Endodermal cell (in vitro differentiated cells): ENCODE data around the gene DQX1. TPM values are rescaled to one million over a fixed set of nuclear protein-coding genes. Genes with fewer than 3 reads are reported as not detected.
"Not testable (repeated sequence)": the region's sequence is repeated elsewhere in the genome, so short reads cannot be mapped to it uniquely, and the experiment has no call there.

Source experiments
- DNase-seq: peaks from one replicate; pipeline ENCODE4 v3.0.0-alpha.2; 2017
- H3K27ac ChIP-seq: 2 replicates; pipeline ENCODE4 v1.5.1; 2013; ENCODE audit warnings: mild to moderate bottlenecking, low read depth, low read length, moderate library complexity
- H3K27me3 ChIP-seq: 2 replicates; pipeline ENCODE4 v1.6.1; 2013; ENCODE audit warnings: mild to moderate bottlenecking, low read length, moderate library complexity; ENCODE audit not compliant: insufficient read depth, control insufficient read depth, poor library complexity, severe bottlenecking
- H3K36me3 ChIP-seq: 2 replicates; pipeline ENCODE4 v1.7.0; 2013; ENCODE audit warnings: mild to moderate bottlenecking, low read length, moderate library complexity; ENCODE audit not compliant: control insufficient read depth, insufficient read depth
- H3K4me1 ChIP-seq: one replicate; pipeline ENCODE4 v1.7.0; 2013; ENCODE audit warnings: low read length; ENCODE audit not compliant: control insufficient read depth, insufficient read depth
- H3K4me3 ChIP-seq: 2 replicates; pipeline ENCODE4 v1.5.1; 2013; ENCODE audit warnings: mild to moderate bottlenecking, low read length, moderate library complexity
- H3K9ac ChIP-seq: 2 replicates; pipeline ENCODE4 v1.6.1; 2013; ENCODE audit warnings: mild to moderate bottlenecking, low read length, moderate library complexity; ENCODE audit not compliant: poor library complexity, severe bottlenecking; ENCODE audit errors: extremely low read depth
- H3K9me3 ChIP-seq: 2 replicates; pipeline ENCODE4 v1.6.1; 2013; ENCODE audit warnings: mild to moderate bottlenecking, low read length, moderate library complexity; ENCODE audit not compliant: control insufficient read depth
- H3K27ac Mint-ChIP-seq: 2 replicates; pipeline ENCODE4 v1.8.0; 2020; ENCODE audit warnings: mixed read lengths
- H3K27me3 Mint-ChIP-seq: 2 replicates; pipeline ENCODE4 v1.8.0; 2021; ENCODE audit warnings: mild to moderate bottlenecking, mixed read lengths; ENCODE audit not compliant: insufficient read depth
- H3K36me3 Mint-ChIP-seq: 2 replicates; pipeline ENCODE4 v1.8.0; 2020; ENCODE audit warnings: low read depth, mixed read lengths
- H3K4me1 Mint-ChIP-seq: 2 replicates; pipeline ENCODE4 v1.8.0; 2020; ENCODE audit warnings: mixed read lengths
- H3K4me3 Mint-ChIP-seq: 2 replicates; pipeline ENCODE4 v1.8.0; 2020; ENCODE audit warnings: mild to moderate bottlenecking, moderate library complexity, mixed read lengths
- H3K9me3 Mint-ChIP-seq: 2 replicates; pipeline ENCODE4 v1.8.0; 2020; ENCODE audit warnings: mild to moderate bottlenecking, mixed read lengths
- WGBS, 2 experiments: methylation state at CpG; one replicate each; pipeline versions ENCODE4 v1.1.5 to v1.1.7; 2013; ENCODE audit warnings: missing lambda C conversion rate in 2 of 2, mixed read lengths in 1 of 2; ENCODE audit not compliant: insufficient coverage in 1 of 2, insufficient read length in 1 of 2; 5-methylcytosine and 5-hydroxymethylcytosine counted together
- total RNA-seq, 2 donors: library from RNA; stranded (reverse); fragmentation: NEBNext Ultra II Directional in 1 of 2; extraction: Animal tissue kit (Norgen Biotek cat#: 25700) in 1 of 2; gene quantifications; 2 replicates in 1 of 2; 3 replicates in 1 of 2; pipeline ENCODE4 v1.2.1, GENCODE V29; 2021
- TF ChIP-seq, protein P1 (sequence below): fragments of 200-600 bp; sonication (generic); conservative IDR thresholded peaks from 2 replicates; pipeline ENCODE4 v1.5.0; 2021; ENCODE audit warnings: antibody characterized with exemption, mild to moderate bottlenecking

DQX1 gene
- total RNA-seq, 2 donors from 2014 or later: 0.93 to 1.1 TPM

DNA sequence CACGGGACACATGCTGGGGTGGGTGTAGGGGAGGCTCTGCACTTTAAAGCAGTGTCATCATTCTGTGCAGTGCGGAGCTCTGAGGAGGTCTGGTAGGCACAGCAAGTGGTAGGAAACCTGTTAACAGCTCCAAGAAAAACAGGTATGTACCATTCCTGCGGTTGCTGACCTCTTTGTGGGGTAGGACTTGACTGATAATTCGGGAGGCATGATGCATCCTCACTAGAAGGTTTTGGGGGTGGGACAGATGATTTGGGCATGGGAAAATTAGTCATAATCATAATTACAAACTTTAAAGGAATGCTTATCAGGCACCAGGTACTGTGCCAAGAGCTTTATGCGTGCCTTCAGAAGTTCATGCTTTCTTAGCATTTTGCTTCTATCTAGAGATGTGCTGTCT is 38.2 kb upstream of the DQX1 start:
- H3K27me3 Mint-ChIP-seq: peaks cover 29% of the 10 kb centered on the region
- no peak overlapping the region for H3K27ac Mint-ChIP-seq
- H3K4me1 Mint-ChIP-seq: peaks cover 9% of the 10 kb centered on the region
- H3K9ac ChIP-seq: no peak overlapping the region
- no peak overlapping the region for H3K4me3 ChIP-seq
- TF ChIP-seq, protein P1, sequence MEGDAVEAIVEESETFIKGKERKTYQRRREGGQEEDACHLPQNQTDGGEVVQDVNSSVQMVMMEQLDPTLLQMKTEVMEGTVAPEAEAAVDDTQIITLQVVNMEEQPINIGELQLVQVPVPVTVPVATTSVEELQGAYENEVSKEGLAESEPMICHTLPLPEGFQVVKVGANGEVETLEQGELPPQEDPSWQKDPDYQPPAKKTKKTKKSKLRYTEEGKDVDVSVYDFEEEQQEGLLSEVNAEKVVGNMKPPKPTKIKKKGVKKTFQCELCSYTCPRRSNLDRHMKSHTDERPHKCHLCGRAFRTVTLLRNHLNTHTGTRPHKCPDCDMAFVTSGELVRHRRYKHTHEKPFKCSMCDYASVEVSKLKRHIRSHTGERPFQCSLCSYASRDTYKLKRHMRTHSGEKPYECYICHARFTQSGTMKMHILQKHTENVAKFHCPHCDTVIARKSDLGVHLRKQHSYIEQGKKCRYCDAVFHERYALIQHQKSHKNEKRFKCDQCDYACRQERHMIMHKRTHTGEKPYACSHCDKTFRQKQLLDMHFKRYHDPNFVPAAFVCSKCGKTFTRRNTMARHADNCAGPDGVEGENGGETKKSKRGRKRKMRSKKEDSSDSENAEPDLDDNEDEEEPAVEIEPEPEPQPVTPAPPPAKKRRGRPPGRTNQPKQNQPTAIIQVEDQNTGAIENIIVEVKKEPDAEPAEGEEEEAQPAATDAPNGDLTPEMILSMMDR: no peak
- no peaks in the 10 kb centered on the region for H3K9me3 Mint-ChIP-seq
- H3K9me3 ChIP-seq: no peaks in the 10 kb centered on the region
- 85 to 87% methylated on average over 4 to 5 of the region's 5 CpGs for WGBS, 2 experiments
- no peaks in the 10 kb centered on the region for H3K36me3 ChIP-seq
- H3K27me3 ChIP-seq: peaks cover 35% of the 10 kb centered on the region
- DNase-seq: peak; percentile 32
- H3K36me3 Mint-ChIP-seq: no peaks in the 10 kb centered on the region
- H3K4me3 Mint-ChIP-seq: no peak overlapping the region
- no peak overlapping the region for H3K27ac ChIP-seq
- no peaks in the 10 kb centered on the region for H3K4me1 ChIP-seq

DNA sequence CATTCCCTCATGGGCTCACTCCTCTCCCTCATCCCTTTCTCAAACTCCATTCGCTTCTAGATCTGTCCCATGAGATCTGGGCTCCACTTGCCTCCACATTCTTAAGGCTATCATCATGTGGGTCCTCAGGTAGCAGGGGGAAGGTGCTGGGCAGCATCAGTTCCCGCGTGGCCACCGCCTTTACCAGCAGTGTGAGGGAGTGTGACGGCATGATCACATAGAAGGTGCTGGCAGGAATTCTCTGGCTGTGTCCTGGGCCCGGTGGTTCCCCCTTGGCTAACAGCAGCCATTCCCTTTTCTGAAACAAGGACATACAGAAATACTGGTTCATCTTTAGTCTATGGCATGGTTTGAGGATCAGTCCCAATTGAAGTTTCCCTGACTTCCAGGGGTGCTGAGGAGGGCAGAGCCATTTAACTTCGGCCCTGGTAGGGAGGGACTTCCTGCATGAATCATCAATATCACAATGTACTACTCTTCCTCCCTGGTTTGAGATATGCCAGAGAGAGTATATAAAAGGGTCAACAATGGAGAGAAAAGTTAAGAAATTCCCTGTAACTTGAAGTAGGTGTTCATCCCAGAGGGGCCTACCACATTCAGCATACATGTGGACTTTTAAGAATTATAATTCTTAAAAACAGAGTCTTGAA is 36.2 kb upstream of the DQX1 start:
- Mint-ChIP-seq H3K36me3 (no peaks in the 10 kb centered on the region), H3K4me1 (peaks cover 9% of the 10 kb centered on the region), H3K27ac (no peak overlapping the region), H3K9me3 (no peaks in the 10 kb centered on the region), H3K4me3 (no peak overlapping the region), H3K27me3 (peaks cover 31% of the 10 kb centered on the region)
- 90% methylated on average over 5 to 7 of the region's 7 CpGs for WGBS, 2 experiments
- Histone ChIP-seq H3K4me3 (no peak overlapping the region), H3K9ac (no peak overlapping the region), H3K27me3 (peaks cover 18% of the 10 kb centered on the region), H3K27ac (no peak overlapping the region), H3K9me3 (no peaks in the 10 kb centered on the region), H3K4me1 (no peaks in the 10 kb centered on the region), H3K36me3 (no peaks in the 10 kb centered on the region)
- TF ChIP-seq, protein P1: no peak
- peak; percentile 35 for DNase-seq

DNA sequence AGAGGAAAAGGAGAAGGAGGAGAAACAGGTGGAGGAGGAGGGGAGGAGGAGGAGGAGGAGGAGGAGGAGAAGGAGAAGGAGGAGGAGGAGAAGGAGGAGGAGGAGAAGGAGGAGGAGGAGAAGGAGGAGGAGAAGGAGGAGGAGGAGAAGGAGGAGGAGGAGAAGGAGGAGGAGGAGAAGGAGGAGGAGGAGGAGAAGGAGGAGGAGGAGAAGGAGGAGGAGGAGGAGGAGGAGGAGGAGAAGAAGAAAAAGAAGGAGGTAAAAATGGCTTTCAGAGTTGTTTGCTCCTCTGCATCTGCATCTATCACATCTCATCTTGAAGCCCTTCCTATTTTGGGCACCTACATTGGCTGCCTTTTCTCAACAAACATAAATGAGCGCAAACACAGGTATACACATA is 35.0 kb upstream of the DQX1 start:
- H3K27ac ChIP-seq, H3K27ac Mint-ChIP-seq, H3K4me1 ChIP-seq, H3K9me3 Mint-ChIP-seq, DNase-seq, H3K36me3 ChIP-seq, H3K4me3 Mint-ChIP-seq, H3K36me3 Mint-ChIP-seq, H3K4me1 Mint-ChIP-seq, H3K9ac ChIP-seq, H3K4me3 ChIP-seq, H3K9me3 ChIP-seq: not testable (repeated sequence)
- H3K27me3 ChIP-seq: peaks cover 28% of the 10 kb centered on the region
- peaks cover 41% of the 10 kb centered on the region for H3K27me3 Mint-ChIP-seq
- 92% methylated on average over 1 of the region's 1 CpG; no CpG with 5 or more reads in 1 of the 2 experiments for WGBS, 2 experiments

DNA sequence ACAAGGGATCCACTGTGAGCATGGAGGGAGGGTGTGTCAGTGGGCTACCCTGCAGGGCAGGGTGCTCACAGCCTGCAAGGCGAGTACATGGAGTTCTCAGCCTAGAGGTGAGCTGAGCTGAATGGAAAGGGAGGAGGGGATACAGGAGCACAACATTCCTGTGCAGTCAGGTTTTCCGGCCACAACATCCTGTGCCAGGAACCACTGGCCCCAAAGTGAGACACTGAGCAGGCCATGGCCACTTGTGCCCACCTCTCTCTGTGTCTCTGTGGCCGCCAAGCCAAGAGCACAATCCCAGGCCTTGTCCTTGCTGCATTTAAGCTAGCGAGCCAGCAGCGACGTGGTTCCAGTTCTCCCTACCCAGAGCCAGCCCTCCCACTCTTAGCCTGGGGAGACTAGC is 34.6 kb upstream of the DQX1 start:
- H3K4me1 Mint-ChIP-seq: peaks cover 9% of the 10 kb centered on the region
- peak; percentile 57 for DNase-seq

More for the DNA sequence above, 34.6 kb upstream of the DQX1 start:
- Histone ChIP-seq H3K36me3 (no peaks in the 10 kb centered on the region), H3K4me3 (no peak overlapping the region), H3K27ac (no peak overlapping the region), H3K27me3 (peaks cover 29% of the 10 kb centered on the region), H3K4me1 (no peaks in the 10 kb centered on the region), H3K9ac (no peak overlapping the region), H3K9me3 (no peaks in the 10 kb centered on the region)
- H3K27me3 Mint-ChIP-seq: peaks cover 45% of the 10 kb centered on the region
- no peaks in the 10 kb centered on the region for H3K9me3 Mint-ChIP-seq
- H3K4me3 Mint-ChIP-seq: no peak overlapping the region
- 79 to 100% methylated on average over 1 to 6 of the region's 6 CpGs for WGBS, 2 experiments
- H3K27ac Mint-ChIP-seq: no peak overlapping the region
- peaks cover 6% of the 10 kb centered on the region for H3K36me3 Mint-ChIP-seq
- TF ChIP-seq, protein P1: no peak
